ENCODE measurements around the gene PRR23B. TPM values are rescaled to one million over a fixed set of nuclear protein-coding genes. Genes with fewer than 3 reads are reported as not detected.

PRR23B gene
- total and polyA plus RNA-seq, 2 experiments from 2014 or later: not detected

- Histone ChIP-seq H3K4me1 (ENCODE audit: insufficient read depth) (no peaks in the 10 kb centered on the region), H3K36me3 (ENCODE audit: insufficient read depth) (no peaks in the 10 kb centered on the region), H3K9me2 (ENCODE audit: insufficient read depth) (no peaks in the 10 kb centered on the region), H3K27ac (ENCODE audit: low read depth) (no peak overlapping the region), H4K20me1 (replicated peaks; ENCODE audit: insufficient read depth) (no peaks in the 10 kb centered on the region), H3K4me3 (no peak overlapping the region), H2AFZ (no peak overlapping the region), H3K4me2 (no peak overlapping the region), H3F3A (replicated peaks; ENCODE audit: low read depth) (no peaks in the 10 kb centered on the region), H3K79me2 (replicated peaks; ENCODE audit: insufficient read depth) (no peaks in the 10 kb centered on the region), H3K27me3 (ENCODE audit: insufficient read depth) (no peaks in the 10 kb centered on the region)
- ATAC-seq (no peak), DNase-seq (ENCODE audit: low spot score) (no peak)
- Mint-ChIP-seq H3K4me3 (no peak overlapping the region), H3K27me3 (ENCODE audit: insufficient read depth, low read depth, poor library complexity) (no peaks in the 10 kb centered on the region), H3K4me1 (no peaks in the 10 kb centered on the region), H3K9me3 (peaks cover 16% of the 10 kb centered on the region; the same call in 2 of the 3 replicates), H3K27ac (no peak overlapping the region), H3K36me3 (ENCODE audit: low read depth) (no peaks in the 10 kb centered on the region)
- TF ChIP-seq POLR2AphosphoS5 (IDR thresholded peaks at IDR 0.05; ENCODE audit: low read depth): no peak
- TF ChIP-seq EZH2 (IDR thresholded peaks at IDR 0.05; ENCODE audit: low read depth, unreplicated experiment): no peak
- no peak for TF ChIP-seq ETS1 (IDR thresholded peaks at IDR 0.05)
- TF ChIP-seq ZNF114 (CRISPR knock-in tag; IDR thresholded peaks at IDR 0.05): no peak
- no peak for TF ChIP-seq JUNB (IDR thresholded peaks at IDR 0.05; ENCODE audit: unreplicated experiment)
- TF ChIP-seq ZNF331 (CRISPR knock-in tag; IDR thresholded peaks at IDR 0.05; ENCODE audit: low read depth): no peak
- TF ChIP-seq ZNF462 (CRISPR knock-in tag; IDR thresholded peaks at IDR 0.05): no peak
- TF ChIP-seq REST (IDR thresholded peaks at IDR 0.05; ENCODE audit: unreplicated experiment): no peak
- TF ChIP-seq EZH2phosphoT487 (IDR thresholded peaks at IDR 0.05; ENCODE audit: unreplicated experiment): no peak
- no peak for TF ChIP-seq CTCF (conservative IDR thresholded peaks at IDR 0.05; ENCODE audit: low read depth in 2 of 2)
- no peak for TF ChIP-seq CREB1 (CRISPR knock-in tag; IDR thresholded peaks at IDR 0.05; ENCODE audit: low read depth)
- TF ChIP-seq NANOG (IDR thresholded peaks at IDR 0.05; ENCODE audit: borderline replicate concordance): no peak
- no peak for TF ChIP-seq STAT1 (IDR thresholded peaks at IDR 0.05; ENCODE audit: unreplicated experiment)
Measured at GRCh38 chr3:139032326-139033002, 11.7 kb upstream of the PRR23B start.
